Neutrophil (primary cell): ENCODE data around the gene DPF3.

Experiments used
- H3K27ac ChIP-seq: fragments of 200-600 bp; sonication (generic); 2 replicates; pipeline ENCODE4 v1.5.1; 2016; ENCODE audit warnings: mild to moderate bottlenecking, moderate library complexity
- H3K27me3 ChIP-seq: fragments of 200-600 bp; sonication (generic); 2 replicates; pipeline ENCODE4 v1.6.0; 2016; ENCODE audit warnings: mild to moderate bottlenecking
- H3K36me3 ChIP-seq: fragments of 200-600 bp; sonication (generic); 2 replicates; pipeline ENCODE4 v1.5.1; 2017
- H3K4me1 ChIP-seq, 2 experiments: fragments of 200-600 bp in 1 of 2; sonication (generic) in 1 of 2; 1 replicate in 1 of 2; 2 replicates in 1 of 2; pipeline versions ENCODE4 v1.5.1 to v1.6.1; 2013 to 2016; ENCODE audit warnings: low read depth in 1 of 2, low read length in 1 of 2, mild to moderate bottlenecking in 1 of 2, moderate library complexity in 1 of 2; ENCODE audit not compliant: control insufficient read depth in 1 of 2, insufficient read depth in 1 of 2
- H3K4me3 ChIP-seq, 2 experiments: fragments of 200-600 bp in 1 of 2; sonication (generic) in 1 of 2; 1 replicate in 1 of 2; 2 replicates in 1 of 2; pipeline ENCODE4 v1.5.1; 2013 to 2016; ENCODE audit warnings: low read depth in 1 of 2, low read length in 1 of 2, mild to moderate bottlenecking in 1 of 2, moderate library complexity in 1 of 2
- H3K9me3 ChIP-seq: fragments of 200-600 bp; sonication (generic); 2 replicates; pipeline ENCODE4 v1.5.1; 2016
- TF ChIP-seq, protein P1 (sequence below): fragments of 200-600 bp; sonication (generic); IDR thresholded peaks from 2 replicates; pipeline ENCODE4 v1.5.1; 2016; ENCODE audit warnings: antibody characterized with exemption

The DPF3 gene

DNA sequence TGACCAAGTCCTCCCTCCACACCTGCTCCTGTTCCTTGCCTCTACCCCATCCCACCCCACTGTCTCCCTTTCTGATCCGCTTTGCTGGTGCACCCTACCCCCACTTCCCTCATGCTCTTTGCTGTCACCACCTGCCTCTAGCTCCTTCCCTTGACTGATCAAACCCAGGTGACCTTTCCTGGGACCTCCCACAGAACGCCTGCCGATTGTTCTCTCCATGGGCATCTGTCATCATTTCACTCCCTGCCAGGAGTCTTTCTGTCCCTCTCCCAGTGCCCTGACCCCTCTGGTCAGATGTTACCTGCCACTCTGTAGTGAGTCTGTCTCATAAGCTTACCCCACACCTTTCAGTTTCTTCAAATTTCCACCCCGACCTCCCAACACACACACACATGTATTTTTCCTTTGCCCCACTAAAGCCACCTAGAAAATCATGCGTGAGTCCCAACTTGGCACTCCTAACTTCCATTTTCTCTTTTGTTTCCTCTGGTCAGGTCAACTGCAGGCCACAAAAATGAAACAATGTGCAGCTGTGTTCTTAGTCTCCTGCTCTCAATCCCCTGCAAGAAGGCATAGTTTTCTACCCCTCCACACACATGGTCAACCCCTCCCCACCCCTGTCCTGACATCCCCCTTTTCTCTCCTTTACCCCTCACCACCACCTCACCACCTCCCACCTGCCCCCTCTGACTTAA is 229.8 kb downstream of the DPF3 start:
- Histone ChIP-seq H3K4me3 (no peak overlapping the region), H3K27ac (no peak overlapping the region), H3K27me3 (peaks cover 23% of the 10 kb centered on the region), H3K9me3 (no peaks in the 10 kb centered on the region), H3K36me3 (no peaks in the 10 kb centered on the region), H3K4me1 (no peaks in the 10 kb centered on the region)
- TF ChIP-seq, protein P1, sequence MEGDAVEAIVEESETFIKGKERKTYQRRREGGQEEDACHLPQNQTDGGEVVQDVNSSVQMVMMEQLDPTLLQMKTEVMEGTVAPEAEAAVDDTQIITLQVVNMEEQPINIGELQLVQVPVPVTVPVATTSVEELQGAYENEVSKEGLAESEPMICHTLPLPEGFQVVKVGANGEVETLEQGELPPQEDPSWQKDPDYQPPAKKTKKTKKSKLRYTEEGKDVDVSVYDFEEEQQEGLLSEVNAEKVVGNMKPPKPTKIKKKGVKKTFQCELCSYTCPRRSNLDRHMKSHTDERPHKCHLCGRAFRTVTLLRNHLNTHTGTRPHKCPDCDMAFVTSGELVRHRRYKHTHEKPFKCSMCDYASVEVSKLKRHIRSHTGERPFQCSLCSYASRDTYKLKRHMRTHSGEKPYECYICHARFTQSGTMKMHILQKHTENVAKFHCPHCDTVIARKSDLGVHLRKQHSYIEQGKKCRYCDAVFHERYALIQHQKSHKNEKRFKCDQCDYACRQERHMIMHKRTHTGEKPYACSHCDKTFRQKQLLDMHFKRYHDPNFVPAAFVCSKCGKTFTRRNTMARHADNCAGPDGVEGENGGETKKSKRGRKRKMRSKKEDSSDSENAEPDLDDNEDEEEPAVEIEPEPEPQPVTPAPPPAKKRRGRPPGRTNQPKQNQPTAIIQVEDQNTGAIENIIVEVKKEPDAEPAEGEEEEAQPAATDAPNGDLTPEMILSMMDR, result no peak

DNA sequence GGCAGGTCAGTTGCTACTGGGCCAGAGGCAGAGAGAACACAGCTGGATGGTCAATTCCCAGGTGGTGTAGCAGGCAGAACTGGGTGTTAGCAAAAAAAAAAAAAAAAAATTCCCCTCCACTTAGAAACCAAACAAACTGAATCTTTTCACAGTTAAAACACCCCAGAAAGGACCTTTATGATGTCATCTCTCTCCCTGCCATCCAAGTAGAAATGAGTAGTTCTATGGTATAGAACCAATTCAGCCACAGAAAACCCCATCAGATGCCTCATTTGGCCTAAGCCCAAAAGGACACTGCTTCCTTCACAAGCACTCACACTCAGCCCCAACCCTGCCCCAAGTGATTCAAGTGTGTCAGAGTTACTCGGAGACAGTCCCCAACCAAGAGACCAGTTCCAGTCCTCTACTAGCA is 230.8 kb downstream of the DPF3 start:
- no peaks in the 10 kb centered on the region for H3K4me1 ChIP-seq
- H3K27ac ChIP-seq, result no peak overlapping the region
- no peaks in the 10 kb centered on the region for H3K9me3 ChIP-seq
- TF ChIP-seq, protein P1, result no peak
- no peaks in the 10 kb centered on the region for H3K36me3 ChIP-seq
- no peak overlapping the region for H3K4me3 ChIP-seq
- H3K27me3 ChIP-seq, result peaks cover 21% of the 10 kb centered on the region

DNA sequence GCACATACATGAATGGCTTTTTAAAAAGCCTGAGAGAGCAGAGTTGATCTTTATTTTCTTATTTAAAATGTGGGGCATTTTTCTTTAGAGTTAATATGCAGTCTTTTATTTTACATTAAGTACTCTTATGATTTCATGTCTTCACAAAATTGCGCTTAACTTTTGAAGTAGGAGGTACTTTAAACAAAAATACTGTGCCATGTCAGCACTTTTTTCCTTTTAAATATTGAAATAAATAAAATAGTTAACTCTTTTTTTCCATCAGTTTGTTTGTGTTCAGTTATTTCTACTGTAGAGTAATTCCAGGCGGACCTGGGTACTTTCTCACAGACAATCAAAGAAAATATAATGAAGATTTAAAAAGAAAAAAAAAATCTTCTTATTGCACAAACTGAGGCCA is 231.7 kb downstream of the DPF3 start:
- Histone ChIP-seq H3K27ac (no peak overlapping the region), H3K36me3 (no peaks in the 10 kb centered on the region), H3K4me3 (no peak overlapping the region), H3K9me3 (no peaks in the 10 kb centered on the region), H3K4me1 (no peaks in the 10 kb centered on the region), H3K27me3 (peaks cover 20% of the 10 kb centered on the region)
- TF ChIP-seq, protein P1, result no peak

DNA sequence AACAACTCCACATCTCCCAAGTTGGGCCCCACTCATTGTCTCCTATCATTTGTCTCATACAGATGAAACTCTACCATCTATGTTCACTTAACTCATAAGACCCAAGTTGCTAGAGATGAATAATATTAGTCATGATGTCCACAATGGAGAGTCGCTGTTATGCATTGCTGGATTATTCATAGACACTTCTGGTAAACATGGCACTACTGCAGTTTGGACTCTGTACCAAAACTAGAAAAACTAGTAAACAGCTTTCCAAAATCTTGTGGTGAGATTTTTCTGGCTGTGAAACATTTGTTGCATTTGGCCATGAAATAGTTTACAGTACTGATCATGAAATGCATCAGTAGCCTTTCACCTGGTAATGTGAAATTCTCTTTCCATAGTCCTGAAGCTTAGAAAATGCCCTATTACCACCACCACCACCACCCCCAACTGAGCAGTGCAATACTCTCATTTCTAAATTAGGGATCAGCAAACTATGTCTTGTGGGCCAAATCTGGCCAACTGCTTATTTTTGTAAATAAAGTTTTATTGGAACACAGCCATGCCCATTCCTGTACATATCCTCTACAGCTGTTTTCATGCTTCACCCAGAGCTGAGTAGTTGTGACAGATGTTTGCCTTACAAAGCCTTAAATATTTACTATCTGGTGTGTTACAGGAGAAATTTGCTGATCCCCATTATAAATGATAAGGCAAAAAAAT is 236.5 kb downstream of the DPF3 start:
- H3K4me3 ChIP-seq, result no peak overlapping the region
- H3K27me3 ChIP-seq, result no peaks in the 10 kb centered on the region
- H3K36me3 ChIP-seq, result no peaks in the 10 kb centered on the region
- TF ChIP-seq, protein P1, result no peak
- no peaks in the 10 kb centered on the region for H3K9me3 ChIP-seq
- H3K27ac ChIP-seq, result no peak overlapping the region
- H3K4me1 ChIP-seq, result no peaks in the 10 kb centered on the region

DNA sequence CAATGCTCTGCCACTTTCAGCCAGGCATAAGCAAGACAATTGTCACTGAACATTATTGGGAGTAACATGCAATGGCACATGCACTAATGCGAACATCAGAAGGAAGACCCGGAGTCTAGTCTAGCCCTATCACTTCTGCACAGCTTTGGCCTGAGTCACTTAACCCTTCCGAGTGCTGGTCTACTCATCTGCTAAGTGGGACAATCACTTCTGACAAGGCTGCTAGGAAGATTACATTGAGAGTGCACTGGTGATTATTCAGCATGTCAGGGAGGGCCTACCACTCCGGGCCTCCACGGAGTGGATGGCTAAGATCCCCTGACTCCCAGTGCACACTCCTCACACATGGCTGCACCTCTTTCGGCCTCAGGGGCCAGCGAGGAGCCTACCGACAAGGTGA is 240.9 kb downstream of the DPF3 start:
- Histone ChIP-seq H3K4me1 (no peaks in the 10 kb centered on the region), H3K9me3 (no peaks in the 10 kb centered on the region), H3K36me3 (no peaks in the 10 kb centered on the region), H3K27ac (no peak overlapping the region), H3K4me3 (no peak overlapping the region), H3K27me3 (no peaks in the 10 kb centered on the region)
- TF ChIP-seq, protein P1, result no peak
